GM19238 (cell line): ENCODE data around the gene PTPRK.
A peak's percentile ranks its signal among the peaks of the same experiment; 100 is the strongest.

Source experiments
- DNase-seq: peaks from one replicate; pipeline ENCODE4 v3.0.0; 2011; ENCODE audit warnings: low spot score; ENCODE audit not compliant: insufficient read length

PTPRK gene

GRCh38 chr6:128150376-128150775, 370.0 kb downstream of the PTPRK start:
- no peak for DNase-seq

DNA sequence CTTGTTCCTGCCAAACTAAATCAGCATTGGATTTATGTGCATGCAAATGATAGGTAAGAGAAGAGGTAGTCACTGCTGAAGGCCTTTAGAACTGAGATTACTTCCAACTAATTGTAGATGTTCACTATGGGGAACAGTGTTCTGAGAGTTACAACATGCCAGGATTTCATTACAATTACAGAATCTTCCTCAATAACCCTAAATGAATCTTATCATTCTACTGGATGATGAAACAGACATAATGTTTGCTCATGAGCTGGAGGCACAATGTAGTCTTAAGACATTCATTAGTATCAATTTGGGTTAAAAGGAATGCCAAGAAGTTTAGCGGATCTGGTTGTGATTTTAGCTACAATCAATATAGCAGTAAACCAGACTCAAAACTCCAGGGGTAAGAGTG, 370.6 kb downstream of the PTPRK start:
- DNase-seq: no peak

DNA sequence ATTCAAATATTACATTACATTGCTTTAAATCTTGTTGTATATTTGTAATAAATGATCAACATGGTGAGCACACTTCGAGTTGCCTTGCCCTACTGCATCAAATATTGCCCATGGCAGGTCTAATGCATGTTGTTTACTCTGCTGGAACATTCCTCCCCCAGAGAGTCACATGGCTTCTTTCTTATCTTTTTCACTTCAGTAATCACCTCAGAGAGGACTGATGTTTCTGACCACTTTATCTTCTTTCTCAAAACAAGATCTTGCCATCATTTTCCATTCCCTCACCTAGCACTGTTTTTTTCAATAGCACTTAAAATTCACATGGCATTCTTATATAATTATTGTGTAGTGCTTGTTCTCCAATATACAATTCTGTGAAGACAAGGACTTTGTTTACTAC, 376.1 kb downstream of the PTPRK start:
- DNase-seq: no peak

GRCh38 chr6:128141932-128142331, 378.5 kb downstream of the PTPRK start:
- no peak for DNase-seq

DNA sequence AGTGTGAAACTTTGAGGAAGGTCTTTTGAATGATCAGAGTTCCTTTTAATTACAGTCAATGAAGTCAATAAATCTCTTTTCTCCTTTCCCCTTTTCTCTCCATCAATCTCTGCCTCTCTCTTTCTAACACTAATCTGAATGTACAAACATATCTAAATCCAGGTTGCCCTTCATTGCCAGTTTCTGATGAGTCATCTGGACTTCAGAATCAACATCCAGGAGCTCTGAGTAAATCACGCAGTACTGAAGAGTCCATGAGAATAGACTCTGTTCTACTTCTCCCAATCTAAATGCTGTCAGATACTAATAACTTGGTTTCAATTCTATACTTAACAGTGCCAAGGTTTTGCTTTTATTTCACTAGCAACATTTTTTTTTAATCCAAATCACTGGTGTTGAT, 380.9 kb downstream of the PTPRK start:
- no peak for DNase-seq

DNA sequence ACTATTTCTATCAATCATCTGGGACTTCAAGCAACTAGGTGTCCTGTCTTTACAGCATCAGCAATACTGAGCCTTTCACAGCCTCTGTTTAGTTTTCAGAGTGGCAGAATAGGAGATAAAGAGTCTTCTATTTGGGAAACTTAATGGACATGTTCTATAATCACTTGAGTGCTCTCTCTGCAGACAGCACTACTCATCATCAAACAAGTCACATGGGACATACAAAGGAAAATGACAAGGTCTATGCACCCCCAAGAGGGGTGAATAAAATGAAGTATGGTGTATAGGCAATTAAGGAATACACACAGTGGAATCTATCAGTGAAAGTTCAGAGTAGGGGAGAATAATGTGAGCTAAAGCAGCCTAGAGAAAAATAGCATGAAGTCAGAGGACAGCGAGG, 381.7 kb downstream of the PTPRK start:
- DNase-seq: no peak

GRCh38 chr6:128135325-128135724, 385.1 kb downstream of the PTPRK start:
- DNase-seq: no peak

DNA sequence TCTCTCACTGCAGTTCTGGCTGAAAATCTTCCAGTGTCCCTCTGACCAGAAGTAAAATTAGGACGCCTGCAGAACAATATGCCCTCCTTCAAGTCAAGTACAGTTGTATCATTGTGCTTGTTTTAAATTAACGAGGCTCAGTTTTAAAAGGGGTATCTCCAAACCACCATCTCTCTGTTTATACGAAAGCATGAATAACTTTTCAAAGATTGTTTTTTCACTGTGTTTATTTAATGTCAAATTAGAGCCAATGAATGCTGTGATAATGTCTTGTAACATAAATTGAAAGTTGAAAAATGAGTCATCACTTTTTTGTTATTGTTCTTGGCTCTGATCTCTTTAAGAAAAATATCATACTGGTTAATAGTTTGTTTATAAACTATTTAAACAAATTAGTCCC, 388.8 kb downstream of the PTPRK start:
- no peak for DNase-seq

DNA sequence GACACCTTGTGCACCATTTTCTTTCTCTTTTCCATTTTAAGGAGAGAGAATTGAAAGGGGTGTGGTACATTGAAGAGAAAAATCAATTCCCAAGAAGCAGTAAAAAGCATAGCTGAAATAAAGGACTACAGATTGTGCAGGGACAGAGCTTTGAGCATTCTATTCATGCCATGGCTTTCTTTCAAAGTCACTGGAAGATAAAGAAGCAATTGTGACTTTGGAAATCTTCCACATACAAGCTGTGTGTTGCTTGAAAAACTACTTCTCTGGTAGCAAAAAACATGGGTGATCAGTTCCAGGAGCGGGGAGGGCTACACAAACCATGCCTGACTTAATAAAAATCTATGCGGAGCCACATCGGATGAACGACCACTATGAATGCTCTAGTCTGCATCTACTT, 389.4 kb downstream of the PTPRK start:
- no peak for DNase-seq

DNA sequence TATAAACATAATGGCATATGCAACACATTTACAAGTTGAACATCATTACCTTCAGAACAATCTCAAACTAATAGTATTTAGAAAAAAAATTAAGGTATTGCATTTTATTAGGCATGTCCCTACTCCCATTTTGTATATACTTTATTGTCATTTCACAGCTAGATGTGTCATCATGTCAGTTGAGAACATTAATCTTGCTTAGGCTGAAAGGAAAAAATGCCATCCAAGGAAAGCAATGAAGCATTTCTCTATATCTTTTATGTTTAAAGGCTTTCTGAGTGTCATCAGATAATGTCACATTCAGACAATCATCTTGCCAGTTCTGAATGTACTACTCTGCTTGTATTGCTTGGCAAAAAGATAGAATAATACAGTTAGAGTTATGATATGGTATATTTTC, 390.7 kb downstream of the PTPRK start:
- no peak for DNase-seq

- DNase-seq: no peak
Measured at GRCh38 chr6:128127650-128128049, 392.7 kb downstream of the PTPRK start.

- no peak for DNase-seq
Measured at GRCh38 chr6:128124713-128125112, 395.7 kb downstream of the PTPRK start.

DNA sequence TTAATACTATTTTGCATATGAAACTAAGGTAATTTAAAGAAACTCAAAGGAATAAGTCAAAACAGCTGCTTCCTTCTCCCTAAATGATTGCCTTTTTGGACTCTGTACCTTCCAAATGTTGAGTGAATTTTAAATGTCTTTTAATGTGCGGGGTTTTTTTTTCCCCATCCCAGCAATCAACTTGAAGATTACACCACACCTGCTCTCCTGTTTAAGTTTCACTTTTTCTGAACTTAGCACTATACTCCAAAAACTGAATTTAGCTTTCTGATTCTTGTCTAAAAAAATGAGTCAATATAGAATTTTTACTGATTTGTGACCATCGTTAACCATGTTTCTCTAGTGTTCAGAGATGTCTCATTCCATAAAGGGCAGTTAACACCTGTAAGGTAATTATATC, 398.8 kb downstream of the PTPRK start:
- no peak for DNase-seq

- DNase-seq: no peak
Measured at GRCh38 chr6:128121190-128121589, 399.2 kb downstream of the PTPRK start.

DNA sequence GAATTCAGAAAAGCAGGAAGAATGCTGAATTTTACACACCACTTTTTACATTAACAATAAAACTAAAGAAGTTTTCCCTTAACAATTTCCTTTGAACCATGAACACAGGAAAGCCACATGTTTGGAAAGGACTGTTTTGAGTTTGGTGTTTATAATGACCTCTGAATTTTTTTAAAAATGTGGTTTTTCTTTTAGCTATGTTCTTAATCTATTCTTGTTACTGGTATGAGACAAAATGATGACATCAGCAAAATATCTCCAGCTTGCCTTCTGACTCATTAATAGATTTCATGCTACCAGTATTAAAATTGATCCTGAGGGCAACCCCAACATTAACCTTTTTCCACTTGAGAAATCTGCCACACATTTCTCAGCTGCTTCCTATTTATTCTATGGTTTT, 402.0 kb downstream of the PTPRK start:
- DNase-seq: no peak

DNA sequence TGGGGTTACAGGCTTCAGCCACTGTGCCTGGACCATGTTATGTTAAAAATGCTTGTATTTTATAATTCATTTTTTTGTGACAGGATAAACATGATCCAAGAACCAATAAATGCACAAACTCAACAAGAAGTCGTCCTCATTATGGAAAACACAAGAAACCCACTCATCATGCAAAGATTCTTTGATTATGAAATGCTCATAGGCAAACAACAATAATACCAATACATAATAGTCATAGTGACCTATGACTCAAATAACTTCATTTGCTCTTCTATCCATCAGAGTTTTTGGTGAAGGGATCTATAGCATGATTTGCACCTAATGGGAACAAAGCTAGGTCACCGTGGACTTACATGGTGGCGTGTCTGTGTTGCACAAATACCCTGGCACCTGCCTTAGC, 402.5 kb downstream of the PTPRK start:
- DNase-seq: no peak

GRCh38 chr6:128114164-128114563, 406.2 kb downstream of the PTPRK start:
- DNase-seq: no peak

- peak; percentile 7 for DNase-seq
Measured at GRCh38 chr6:128112494-128112893, 407.9 kb downstream of the PTPRK start.

DNA sequence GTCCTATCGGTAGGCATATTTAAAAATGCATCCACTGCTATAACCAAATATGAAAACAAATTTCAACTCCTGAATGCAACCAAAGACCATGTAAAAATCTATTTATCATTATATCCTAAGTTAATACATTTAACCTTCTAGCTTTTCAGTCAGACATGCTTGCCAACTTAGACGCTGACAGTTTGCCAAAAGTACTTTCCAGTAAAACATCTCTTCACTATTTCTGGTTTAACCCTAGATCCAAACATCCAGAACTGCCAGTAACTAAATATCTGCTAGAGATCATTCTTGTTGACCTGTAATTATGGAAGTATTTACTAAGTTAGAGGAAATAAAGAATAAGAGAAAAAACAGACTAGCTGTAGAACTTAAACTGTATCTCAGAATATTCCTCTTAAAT, 409.3 kb downstream of the PTPRK start:
- no peak for DNase-seq

GRCh38 chr6:128107682-128108081, 412.7 kb downstream of the PTPRK start:
- no peak for DNase-seq

GRCh38 chr6:128099571-128100197, 420.7 kb downstream of the PTPRK start:
- no peak for DNase-seq

- DNase-seq: no peak
Measured at GRCh38 chr6:128098000-128098581, 422.3 kb downstream of the PTPRK start.

DNA sequence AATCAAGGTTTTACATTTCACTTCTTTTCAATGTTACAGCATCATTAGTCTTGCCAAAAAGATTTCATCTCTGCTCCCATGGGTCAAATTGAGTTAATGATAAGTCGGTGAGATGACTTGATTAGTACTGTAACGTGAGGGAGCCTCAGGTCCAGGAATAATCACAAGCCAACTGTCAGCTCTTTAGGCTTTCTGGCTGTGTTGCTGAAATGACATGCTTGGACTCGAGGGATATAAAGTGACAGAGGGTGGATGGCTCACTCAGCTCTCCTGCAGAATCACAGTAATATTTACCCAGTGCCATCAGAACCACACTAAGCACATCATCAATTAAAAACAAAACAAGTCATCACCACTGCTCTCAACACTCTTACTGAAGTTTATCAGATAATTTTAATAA, 423.4 kb downstream of the PTPRK start:
- no peak for DNase-seq

- DNase-seq: no peak
Measured at GRCh38 chr6:128095362-128095761, 425.0 kb downstream of the PTPRK start.
